Brain pericyte (primary cell): Measurements from ENCODE around the gene BRSK2.

Experiments
- DNase-seq: peaks from one replicate; pipeline ENCODE4 v3.0.0-alpha.2; 2012; ENCODE audit warnings: low read depth, low spot score

The BRSK2 gene

DNA sequence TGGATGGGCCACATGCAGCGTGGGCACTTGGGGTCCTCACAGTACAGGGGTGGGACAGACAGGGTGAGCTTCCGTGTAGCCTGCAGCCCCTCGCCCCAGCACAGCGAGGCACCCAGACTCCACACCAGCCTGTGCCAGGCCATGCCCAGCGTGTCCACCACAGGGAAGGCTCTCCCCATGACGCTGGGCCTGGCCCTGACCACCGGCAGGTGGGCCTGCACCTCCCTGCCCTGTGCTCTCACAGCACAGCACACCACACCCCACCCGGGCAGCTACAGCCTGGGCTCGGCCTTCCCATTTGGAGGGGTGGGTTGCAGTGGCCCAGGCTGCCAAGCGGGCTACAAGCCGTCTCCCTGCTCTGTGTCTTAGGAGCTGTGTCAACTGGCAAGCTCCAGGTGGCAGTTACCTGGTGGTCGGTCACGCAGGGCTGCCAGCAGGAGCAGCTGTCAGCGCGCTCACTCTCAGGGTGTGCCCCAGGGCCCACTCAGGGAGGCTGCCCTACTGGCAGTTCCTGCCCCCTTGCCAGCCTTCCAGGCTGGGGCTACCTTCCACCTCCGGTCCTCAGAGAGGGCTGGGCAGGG is 92.2 kb downstream of the BRSK2 start:
- DNase-seq, result no peak

DNA sequence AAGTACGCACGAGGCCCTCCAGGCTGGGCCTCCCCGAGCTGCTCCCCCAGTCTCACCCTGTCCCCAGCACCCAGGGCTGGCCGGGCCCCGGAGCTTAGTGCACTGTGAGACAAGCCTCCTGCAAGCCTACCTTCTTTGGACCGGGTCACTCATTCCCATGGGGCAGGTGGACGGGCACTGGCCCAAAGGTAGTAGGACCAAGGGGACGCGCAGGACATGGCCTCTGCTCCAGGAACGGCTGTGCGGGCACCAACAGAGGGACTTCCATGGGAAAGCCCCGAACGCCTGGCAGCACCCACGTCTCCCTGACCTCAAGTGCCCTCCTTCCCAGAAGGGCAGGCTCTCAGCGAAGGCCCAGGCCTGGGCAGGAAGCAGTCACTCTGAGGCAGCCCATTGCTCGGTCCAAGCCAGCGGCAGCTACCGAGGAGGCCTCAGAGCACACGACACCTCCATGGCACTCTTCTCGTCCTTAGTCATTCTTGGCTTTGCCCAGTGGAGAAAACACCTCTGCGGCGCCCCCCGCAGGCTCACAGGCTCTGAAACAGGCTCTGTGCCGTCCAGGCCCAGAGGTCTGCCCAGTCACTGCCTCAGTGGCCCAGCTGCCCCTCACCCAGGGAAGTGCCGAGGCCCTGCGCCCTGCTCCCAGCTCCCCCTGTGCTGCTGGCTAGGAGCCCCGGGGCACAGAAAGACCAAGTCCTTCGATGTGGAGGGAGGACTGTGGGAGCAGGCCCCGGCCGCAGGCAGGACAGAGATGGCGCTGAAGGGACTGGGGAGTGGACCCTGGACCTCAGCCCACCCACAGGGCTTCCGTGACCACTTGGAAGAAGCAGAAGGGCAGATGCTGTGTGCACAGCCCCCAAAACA is 93.1 kb downstream of the BRSK2 start:
- no peak for DNase-seq

DNA sequence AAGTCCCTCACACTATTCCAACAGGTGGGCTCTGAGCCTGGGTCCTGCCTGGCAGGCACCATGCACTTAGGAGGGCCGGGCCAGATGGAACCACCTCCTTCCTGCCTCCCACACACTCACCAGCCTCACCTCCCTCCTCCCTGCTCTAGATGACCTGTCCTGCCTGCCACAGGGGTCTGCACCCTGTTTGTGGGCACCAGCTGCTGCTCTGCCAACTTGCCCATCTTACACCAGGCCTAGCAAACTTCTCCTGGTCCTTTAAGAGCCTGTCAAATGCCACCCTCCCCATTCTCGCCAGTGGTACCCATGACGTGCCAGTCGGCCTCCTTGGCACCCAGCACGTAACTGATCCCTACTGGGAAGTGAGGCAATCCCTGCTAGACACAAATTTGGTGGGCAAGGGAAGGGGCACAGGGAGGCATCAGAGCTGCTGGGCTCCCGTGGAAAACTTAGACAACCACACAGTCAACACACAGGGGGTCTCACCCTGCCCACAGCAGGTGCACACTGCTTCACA is 93.8 kb downstream of the BRSK2 start:
- no peak for DNase-seq

DNA sequence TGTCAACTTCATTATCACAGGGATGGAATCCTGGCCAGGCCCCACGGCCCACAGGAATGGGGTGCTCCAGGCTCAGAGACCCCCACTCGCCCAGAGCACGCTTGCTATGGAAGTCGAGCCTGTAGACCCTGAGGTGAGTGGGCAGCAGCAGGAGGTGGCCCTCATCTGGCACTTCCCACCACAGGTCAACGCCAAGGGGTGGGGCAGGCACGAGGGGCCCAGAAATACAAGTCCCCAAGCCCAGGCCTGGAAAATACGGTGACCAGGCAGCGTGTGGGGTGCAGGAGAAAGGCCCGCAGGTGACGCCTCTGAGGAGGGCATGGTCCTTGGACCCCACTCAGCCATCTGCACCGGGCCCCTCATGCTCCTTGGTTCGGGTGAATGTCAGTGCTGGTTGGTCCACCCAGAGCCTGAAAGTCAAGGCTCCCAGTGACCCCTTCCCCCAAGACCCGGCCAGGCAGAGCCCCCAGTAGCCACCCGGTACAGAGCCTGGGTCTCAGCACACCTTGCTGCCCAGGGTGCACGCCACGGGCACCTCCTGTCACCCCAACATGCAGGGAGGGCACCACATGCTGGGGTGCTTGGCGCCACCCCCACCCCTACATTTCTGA is 94.4 kb downstream of the BRSK2 start:
- DNase-seq, result no peak

DNA sequence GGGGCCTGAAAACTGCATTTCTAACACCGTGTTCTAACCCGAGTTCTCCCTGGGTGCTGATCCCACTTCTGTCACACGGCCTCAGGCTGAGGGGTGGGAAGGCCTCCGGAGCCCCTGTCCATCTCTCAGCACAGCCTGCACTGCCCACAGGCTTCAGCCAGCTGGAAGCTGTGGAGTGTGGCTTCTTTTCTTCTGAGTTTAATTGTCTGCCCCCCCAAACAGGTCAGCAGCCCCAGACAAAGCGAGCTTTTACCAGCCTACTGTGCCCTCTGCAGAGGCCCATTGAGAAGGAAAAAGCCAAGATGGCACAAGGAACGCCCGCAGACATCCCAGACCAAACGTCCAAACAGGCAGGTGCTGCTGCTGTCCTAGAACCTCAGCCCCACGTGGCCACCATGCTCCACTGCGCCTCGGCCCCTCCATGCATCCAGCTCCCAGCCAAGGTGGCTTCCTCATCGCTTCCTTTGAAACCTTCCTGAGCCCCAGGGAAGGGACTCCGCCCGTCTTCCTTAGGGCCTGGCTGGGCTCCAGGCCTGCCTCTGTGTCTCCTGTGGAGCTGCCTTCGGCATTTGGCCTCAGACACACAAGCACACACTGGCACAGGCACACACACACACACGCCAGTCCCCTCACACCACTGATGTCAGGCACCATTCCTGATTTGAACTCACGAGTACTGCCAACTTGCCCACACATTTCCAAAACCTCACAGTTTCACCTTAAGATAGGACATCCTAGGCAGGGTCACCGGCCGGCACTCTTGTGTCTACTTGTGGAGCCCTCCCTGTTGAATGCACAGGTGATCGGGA is 95.2 kb downstream of the BRSK2 start:
- no peak for DNase-seq

DNA sequence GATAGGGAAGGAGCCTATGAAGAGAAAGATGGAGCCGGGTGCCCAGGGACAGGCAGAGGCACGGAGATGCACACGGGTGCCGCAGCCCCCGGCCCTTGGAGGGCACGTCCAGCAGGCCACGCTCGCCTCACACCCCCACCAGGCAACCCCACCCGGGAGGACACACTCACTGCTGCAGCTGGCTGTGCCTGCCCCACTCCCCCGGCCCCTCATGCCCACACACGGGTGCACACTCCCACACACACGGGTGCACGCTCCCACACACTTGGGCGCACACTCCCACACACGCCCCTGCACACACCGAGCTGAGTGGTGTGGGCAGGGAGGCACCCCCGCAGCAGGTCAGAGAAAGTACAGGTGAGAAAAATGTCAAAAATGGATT is 95.8 kb downstream of the BRSK2 start:
- DNase-seq, result no peak

DNA sequence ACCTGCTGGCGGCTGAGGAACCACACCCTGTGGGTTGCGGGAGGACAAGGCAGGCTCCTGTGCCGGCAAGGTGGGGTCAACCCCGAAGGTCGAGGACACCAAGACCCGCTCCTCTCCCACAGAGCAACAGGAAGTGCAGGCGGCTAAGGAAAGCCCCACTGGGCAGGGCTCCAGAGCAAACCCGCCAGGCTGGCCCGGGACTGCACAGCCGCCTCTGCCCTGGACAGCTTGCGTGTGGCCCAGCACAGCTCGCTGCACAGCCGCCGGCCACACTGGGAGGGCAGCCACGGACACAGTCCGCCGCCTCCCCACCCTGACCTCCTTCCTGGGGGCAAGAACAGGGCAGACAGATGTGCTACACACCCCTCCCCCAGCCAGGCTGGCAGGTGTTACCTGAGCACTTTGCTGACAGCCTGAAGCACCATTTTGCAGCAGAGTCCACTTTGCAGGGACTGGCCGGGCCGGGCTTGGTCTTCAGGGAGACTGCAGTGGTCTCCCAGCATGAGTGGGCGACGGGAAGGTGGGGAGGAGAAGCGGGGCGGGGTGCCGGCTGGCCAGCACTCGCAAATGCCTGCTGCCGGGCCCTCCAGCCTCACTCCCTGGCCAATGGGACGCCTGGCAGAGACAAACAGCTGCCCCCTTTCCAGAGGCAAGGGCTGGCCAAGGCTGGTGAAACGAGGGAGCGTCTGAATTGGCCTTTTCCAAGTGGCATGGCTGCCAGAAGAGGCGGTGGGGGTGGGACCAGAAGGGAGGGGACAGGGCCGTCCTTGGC is 96.5 kb downstream of the BRSK2 start, which contains the start of gene MOB2:
MOB2 (minus strand) TSS at position 726 of the 772 bp plus-strand sequence; CDS start at position 503, 223 bp downstream.
- DNase-seq, result no peak

DNA sequence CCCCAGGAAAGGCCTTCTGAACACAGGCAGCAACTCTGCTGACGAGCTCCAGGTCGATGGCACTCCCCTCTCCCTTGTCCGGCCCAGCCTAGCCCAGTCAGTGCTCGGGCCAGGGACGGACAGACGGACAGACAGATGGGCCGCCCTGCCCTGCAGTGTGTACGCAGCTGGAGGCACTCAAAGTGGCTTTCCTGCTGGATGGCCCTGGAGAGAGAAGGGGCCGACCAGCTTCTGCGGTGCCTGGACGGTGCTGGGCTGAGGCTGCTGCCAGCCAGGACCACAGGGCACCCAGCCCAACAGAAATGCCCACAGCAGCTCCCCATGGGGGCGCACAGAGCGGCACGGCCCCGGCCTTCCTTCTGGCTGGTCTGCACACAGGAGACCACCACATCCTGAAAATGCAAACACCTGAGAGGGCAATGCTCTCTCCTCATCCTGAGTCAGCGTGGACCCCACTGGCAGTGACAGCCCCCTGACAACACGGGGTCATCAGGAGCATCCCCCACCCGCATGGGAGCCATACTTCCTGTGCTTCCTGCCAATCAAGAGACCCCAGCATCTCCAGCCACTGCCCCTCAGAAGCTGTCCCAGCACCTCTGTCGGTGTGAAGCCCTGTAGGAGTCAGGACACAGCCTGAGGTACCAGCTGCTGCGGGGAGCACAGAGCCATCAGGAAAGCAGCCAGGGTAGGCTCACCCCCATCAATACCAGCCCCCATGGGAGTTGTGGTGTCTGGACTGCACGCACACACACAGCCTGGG is 97.5 kb downstream of the BRSK2 start:
- DNase-seq, result no peak

DNA sequence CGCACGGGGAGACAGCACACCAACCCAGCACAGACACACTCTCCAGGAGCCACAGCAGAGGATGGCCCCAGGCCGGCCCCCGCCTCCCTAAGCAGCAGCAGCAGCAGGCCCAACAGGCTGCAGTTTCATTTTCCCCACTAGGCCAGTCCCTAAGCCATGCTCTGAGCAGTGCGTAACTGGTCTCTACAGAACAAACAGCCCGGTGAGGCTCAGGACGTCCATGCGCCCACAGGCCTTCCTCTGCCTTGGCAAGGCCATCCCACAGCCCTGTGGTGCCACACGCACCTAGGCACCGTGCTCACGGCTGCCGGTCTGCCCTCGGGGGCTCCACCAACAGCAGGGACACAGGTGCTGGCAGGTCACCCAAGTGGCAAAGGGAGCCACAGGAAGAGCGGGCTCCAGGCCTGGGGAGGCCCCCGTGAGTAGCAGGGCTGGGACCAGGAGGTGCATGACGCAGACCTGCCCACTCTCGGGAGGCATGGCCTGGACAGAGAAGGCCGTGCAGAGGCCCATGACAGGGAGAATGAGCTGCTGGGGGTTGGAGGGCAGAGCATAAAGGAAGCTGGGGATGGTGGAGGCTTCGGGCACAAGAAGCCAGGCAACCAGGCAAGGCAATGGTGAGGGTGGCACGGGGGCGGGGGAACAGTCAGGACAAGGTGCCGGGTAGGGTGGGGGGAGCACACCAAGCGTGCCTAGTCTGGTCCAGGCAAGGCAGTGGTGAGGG is 98.3 kb downstream of the BRSK2 start:
- DNase-seq, result no peak

DNA sequence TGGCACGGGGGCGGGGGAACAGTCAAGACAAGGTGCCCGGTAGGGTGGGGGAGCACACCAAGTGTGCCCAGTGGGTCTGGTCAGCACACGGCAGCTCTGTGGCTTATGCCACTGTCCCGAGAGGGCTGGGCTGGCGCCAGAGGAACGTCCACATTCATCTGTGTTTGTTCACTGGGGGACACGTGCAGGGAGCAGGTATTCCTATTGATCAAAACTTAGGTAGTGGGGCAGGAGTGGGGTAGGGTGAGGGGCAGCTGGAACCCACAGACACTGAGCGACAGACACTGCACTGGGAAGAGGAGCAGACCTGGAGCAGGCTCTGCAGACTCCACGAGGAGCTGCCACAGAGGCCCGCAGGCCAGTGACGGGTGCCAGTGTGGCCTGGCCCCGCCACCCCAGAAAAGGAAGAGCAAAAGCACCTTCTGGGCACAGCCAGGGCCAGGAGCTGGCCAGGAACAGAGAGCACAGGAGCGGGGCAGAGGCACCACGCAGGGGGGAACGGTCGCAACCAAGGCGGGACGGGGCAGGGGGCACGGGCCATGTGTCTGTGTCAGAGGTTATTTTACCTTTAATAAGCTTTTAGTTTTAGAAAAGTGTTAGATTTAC is 98.9 kb downstream of the BRSK2 start:
- DNase-seq, result no peak

DNA sequence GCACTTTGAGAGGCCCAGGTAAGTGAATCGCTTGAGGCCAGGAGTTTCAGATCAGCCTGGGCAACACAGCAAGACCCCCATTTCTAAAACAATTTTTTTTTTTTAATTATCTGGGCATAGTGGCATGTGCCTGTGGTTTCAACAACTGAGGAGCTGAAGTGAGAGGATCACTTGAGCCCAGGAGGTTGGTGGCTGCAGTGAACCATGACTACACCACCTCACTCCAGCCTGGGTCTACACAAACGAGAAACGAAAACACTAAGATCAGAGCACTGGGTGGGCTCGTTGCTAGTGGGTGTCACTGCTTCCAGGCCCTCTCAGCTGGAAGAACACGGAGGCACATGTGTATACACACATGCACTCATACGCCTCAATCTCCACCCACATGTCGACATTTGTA is 100.9 kb downstream of the BRSK2 start:
- no peak for DNase-seq

DNA sequence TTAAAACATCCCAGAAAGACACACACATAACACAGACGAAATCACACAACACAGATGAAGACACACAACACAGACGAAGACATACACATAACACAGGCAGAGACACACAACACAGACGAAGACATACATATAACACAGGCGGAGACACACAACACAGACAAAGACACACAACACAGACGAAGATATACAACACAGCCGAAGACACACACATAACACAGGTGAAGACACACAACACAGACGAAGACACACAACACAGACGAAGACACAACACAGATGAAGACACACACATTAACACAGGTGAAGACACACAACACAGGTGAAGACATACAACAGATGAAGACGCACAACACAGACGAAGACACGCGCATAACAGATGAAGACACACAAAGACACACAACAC is 101.6 kb downstream of the BRSK2 start:
- DNase-seq, result no peak

DNA sequence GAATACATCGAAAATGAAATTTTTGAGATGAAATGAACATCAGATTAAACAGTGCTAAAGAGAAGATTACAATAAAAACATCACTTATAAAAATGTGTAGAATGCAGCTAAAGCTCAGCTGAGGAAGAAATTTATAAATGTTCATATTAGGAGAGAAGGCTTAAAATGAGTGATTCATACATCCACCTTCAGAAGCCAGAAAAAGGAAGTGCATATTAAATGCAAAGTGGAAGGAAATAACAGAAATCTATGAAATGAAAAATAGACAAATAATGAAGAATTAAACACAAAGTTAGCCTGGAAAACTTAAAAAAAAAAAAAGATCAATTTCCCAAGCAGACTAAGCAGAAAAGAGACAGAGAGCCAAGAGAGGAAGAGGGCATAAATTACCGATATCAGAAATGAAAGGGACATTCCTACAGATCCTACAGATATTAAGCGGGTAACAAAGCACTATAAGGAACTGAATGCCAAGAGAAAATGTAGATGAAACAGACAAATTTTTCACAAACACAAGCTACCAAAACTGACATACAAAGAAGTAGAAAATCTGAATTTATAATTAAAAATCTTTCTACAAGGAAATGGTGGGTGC is 104.0 kb downstream of the BRSK2 start:
- DNase-seq, result no peak

DNA sequence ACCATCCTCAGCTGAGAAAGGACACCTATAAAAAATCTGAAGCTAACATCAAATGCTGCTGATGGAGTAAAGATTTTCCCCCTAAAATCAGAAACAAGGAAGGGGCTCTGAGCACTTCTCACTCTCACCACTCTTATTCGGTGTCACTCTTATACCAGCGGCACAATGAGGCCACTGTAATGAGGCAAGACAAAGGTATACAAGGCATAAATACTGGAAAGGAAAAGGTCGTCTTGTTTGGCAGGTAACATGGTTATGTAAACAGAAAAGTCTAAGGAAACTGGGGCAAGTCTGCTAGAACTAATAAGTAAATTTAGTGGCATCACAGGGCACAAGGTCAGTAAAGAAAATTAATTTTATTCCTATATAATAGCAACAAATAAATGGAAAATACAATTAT is 104.9 kb downstream of the BRSK2 start:
- DNase-seq, result no peak

DNA sequence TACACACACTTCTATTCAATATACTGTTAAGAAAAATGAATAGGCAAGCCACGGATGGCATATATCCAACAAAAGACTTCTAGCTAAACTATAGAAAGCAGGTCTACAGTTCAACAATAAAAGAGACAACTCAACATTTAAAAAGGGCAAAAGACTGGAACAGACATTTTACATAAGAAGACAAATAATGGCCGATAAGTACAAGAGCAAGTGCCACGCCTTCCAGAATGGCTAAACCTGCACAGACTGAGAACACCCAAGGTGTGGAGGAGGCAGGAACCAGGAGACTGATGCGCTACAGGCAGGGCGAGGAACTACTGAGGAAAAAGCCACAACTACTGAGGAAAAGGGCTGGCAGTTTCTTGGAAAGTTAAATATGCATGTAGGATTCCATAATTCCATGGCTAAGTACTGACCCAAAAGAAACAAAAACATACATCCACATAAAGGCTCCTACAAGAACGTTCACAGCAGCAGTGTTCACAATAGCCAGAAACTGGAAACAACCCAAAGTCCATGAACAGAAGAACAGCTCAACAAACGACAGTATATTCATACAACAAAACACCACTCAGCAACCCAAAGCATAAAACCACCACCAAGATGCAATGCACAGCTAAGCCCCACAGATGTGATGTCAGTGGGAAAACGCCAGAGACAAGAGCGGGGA is 106.5 kb downstream of the BRSK2 start:
- DNase-seq, result no peak

DNA sequence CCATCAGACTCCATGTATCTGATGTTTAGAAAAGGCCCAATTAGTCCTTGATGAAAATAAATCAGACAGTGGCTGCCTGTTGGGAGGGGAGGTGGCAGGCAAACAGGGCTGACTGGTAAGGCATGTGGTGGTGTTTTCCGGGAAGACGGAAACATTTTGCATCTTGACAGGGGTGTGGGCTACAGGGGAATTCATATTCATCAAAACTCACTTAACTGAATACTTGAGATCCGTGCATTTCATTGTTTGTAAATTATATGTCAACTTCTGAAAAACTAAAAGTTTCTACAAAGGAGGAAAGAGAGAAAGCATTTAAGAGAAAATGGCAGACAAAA is 107.0 kb downstream of the BRSK2 start:
- DNase-seq, result no peak

DNA sequence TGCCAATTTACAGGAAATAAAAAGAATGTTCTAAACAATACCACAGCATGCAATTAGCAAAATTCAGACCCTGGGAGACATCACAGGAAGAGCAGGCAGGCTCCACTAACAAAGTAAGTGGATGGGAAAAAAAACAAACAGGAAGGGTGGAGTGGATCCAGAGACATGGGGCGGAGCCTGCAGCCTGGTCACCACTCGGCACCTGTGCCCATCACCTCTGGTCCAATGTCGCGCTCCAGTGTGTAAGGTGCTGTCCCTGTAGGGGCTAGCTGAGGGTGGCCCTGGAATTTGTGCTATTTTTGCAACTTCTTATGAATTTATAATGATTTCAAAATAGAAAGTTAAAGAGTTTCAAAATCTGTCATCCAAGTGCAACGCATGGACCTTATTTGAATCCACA is 107.9 kb downstream of the BRSK2 start:
- DNase-seq, result no peak

DNA sequence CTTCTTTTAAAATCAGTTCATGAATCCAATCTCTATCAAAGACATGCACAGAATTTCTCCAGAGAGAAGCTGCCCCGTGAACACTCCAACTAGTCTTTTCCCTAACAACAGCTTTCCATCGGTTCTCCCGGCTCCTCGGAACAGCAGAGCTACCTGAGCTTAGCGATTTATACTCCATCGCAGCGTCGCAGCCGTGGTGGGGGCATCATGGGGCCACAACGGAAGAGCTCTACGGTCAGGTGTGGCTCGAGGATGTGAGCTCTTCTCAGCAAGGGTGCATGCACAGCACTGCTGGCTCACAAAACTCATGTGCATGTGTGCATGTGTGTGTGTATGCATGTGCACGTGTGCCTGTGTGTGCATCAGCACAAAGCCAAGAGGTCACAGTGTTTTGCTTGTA is 108.5 kb downstream of the BRSK2 start:
- no peak for DNase-seq
